Activated CD4-positive, alpha-beta T cell treated with anti-CD3 and anti-CD28 coated beads, Interleukin-2, amount 50 U/mL, for 1 hour (primary cell): Measurements from ENCODE around the gene ADARB2.
"Not testable (repeated sequence)": the region's sequence is repeated elsewhere in the genome, so short reads cannot be mapped to it uniquely, and the experiment has no call there.

Source experiments
- DNase-seq: peaks from one replicate; pipeline ENCODE4 v3.0.0-alpha.2; 2020

ADARB2 gene

GRCh38 chr10:1266033-1266802, 471.1 kb downstream of the ADARB2 start:
- DNase-seq: no peak

- DNase-seq: no peak
These were observed 473.3 kb downstream of the ADARB2 start for GRCh38 chr10:1264001-1264400.

GRCh38 chr10:1257274-1257673, 480.1 kb downstream of the ADARB2 start:
- no peak for DNase-seq

- no peak for DNase-seq
These were observed 480.9 kb downstream of the ADARB2 start for GRCh38 chr10:1256432-1256725.

GRCh38 chr10:1255600-1256431, 481.5 kb downstream of the ADARB2 start:
- DNase-seq: no peak

- no peak for DNase-seq
These were observed 482.2 kb downstream of the ADARB2 start for GRCh38 chr10:1255118-1255517.

GRCh38 chr10:1253523-1254353, 483.6 kb downstream of the ADARB2 start:
- no peak for DNase-seq

- DNase-seq: no peak
These were observed 485.6 kb downstream of the ADARB2 start for GRCh38 chr10:1251769-1252168.

GRCh38 chr10:1249142-1249920, 488.0 kb downstream of the ADARB2 start:
- DNase-seq: no peak

GRCh38 chr10:1248262-1248630, 489.1 kb downstream of the ADARB2 start:
- DNase-seq: not testable (repeated sequence)

- no peak for DNase-seq
These were observed 489.6 kb downstream of the ADARB2 start for GRCh38 chr10:1247598-1248261.

GRCh38 chr10:1244493-1244892, 492.8 kb downstream of the ADARB2 start:
- no peak for DNase-seq

- no peak for DNase-seq
These were observed 493.7 kb downstream of the ADARB2 start for GRCh38 chr10:1243486-1244234.

- no peak for DNase-seq
These were observed 494.4 kb downstream of the ADARB2 start for GRCh38 chr10:1242975-1243374.

GRCh38 chr10:1241973-1242935, 495.1 kb downstream of the ADARB2 start:
- no peak for DNase-seq

- no peak for DNase-seq
These were observed 495.9 kb downstream of the ADARB2 start for GRCh38 chr10:1241322-1241890.

GRCh38 chr10:1240341-1240775, 497.0 kb downstream of the ADARB2 start:
- DNase-seq: no peak

GRCh38 chr10:1233031-1233430, 504.3 kb downstream of the ADARB2 start:
- no peak for DNase-seq

GRCh38 chr10:1232164-1232911, 505.0 kb downstream of the ADARB2 start:
- no peak for DNase-seq
